HFF-Myc (cell line): Measurements from ENCODE around the gene PBX3.

ENCODE experiments used
- DNase-seq: peaks from one replicate; pipeline ENCODE4 v3.0.0-alpha.2; 2011; ENCODE audit warnings: low read depth; ENCODE audit errors: extremely low read depth
- H3K4me3 ChIP-seq: replicated peaks from 2 replicates; pipeline ENCODE4 v1.5.1; 2011; ENCODE audit warnings: low read depth, mild to moderate bottlenecking, control low read depth, low read length
- CTCF ChIP-seq: IDR thresholded peaks from 2 replicates; pipeline ENCODE4 v1.5.1; 2012; ENCODE audit warnings: mild to moderate bottlenecking, low read depth, low read length, control low read depth; ENCODE audit errors: missing control alignments

The PBX3 gene

GRCh38 chr9:125932012-125932411 lies 184.8 kb downstream of the PBX3 start:
- H3K4me3 ChIP-seq, result no peak overlapping the region
- peak; percentile 99 for DNase-seq
- no peak for TF ChIP-seq CTCF

- no peak overlapping the region for H3K4me3 ChIP-seq
- TF ChIP-seq CTCF, result no peak
These were observed 185.7 kb downstream of the PBX3 start for GRCh38 chr9:125932746-125933455.

GRCh38 chr9:125942125-125942524 lies 195.0 kb downstream of the PBX3 start:
- H3K4me3 ChIP-seq, result no peak overlapping the region
- no peak for TF ChIP-seq CTCF
- no peak for DNase-seq

More at GRCh38 chr9:125932746-125933455, 185.7 kb downstream of the PBX3 start:
- no peak for DNase-seq

DNA sequence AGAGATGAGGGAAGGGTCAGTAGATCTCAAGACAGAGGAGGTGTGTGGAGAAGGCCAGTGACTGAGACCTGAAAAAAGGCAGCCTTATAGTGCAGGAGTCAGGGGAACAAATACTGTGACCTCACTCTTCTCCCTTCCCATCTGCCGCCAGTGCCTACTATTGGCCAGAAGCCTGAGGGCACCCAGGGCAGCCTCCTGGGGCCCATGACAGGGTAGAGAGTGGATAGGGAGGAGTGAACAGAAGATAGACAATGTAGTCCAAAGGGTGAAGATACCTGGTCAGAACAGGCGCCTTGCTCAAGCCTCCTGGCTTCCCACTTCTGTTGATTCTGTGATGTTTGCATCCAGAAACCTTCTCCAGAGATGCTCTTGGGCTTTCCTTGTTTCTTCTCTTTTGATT lies 196.7 kb downstream of the PBX3 start:
- TF ChIP-seq CTCF, result no peak
- no peak for DNase-seq
- no peak overlapping the region for H3K4me3 ChIP-seq

DNA sequence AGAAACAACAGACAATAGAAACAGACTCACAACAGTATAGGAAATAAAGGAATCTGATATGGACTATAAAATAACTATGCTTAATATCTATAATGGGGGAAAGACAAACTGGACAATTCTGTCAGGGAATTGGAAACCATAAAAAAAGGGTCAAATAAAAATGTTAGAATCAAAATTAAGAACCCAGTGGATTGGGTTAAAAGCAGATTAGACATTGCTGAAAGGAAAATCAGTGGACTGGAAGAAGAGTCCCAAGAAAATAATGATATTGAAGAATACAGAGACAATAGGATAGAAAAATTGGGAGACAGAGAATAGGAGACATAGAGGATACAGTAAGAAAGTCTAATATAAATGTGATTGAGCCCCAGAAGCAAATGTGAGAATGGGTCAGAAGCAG lies 199.2 kb downstream of the PBX3 start:
- no peak for TF ChIP-seq CTCF
- DNase-seq, result no peak

DNA sequence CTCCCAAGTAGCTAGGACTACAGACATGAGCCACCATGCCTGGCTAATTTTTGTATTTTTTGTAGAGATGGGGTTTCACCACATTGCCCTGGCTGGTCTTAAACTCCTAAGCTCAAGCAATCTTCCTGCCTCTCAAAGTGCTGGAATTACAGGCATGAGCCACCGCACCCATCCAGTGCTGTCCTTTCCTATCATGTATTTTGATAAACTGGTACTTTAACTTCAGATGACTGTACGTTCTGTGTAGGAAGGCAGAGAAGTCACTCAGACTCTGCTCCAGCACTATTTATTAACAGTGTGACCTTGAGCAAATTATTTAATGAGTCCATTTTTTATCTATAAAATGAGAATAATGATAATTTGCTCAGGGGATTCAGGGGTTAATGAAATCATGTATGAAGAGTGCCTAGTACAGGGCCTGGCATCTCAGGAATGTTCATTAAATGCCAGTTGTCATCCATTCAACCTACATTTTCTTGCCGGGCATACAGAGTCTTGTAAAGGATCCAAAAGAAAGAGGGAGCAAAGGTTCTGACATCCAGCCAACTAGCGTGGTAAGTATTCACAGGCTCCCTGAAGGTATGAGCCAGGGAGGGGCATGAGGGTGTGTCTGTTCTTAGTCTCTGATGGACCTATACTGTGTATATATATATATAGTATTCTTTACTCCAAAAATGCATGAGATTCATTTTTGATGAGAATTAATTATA lies 201.9 kb downstream of the PBX3 start:
- TF ChIP-seq CTCF, result no peak
- no peak for DNase-seq

More for the DNA sequence above, 199.2 kb downstream of the PBX3 start:
- no peak overlapping the region for H3K4me3 ChIP-seq

More for the DNA sequence above, 201.9 kb downstream of the PBX3 start:
- H3K4me3 ChIP-seq, result no peak overlapping the region
